GM10266 (cell line): ENCODE data around the gene GPX3.

Experiments used
- DNase-seq: peaks from one replicate; pipeline ENCODE4 v3.0.0; 2012; ENCODE audit errors: extremely low spot score
- CTCF ChIP-seq: IDR thresholded peaks from 2 replicates; pipeline ENCODE4 v1.5.1; 2012; ENCODE audit warnings: mild to moderate bottlenecking, low read depth; ENCODE audit not compliant: control insufficient read depth, insufficient read depth; ENCODE audit errors: missing control alignments

GPX3 gene

GRCh38 chr5:151038801-151039238, 18.4 kb downstream of the GPX3 start:
- TF ChIP-seq CTCF = no peak

GRCh38 chr5:151039665-151040064, 19.3 kb downstream of the GPX3 start:
- TF ChIP-seq CTCF = no peak
- DNase-seq = no peak

More at GRCh38 chr5:151038801-151039238, 18.4 kb downstream of the GPX3 start:
- no peak for DNase-seq

GRCh38 chr5:151040211-151040747, 19.9 kb downstream of the GPX3 start:
- TF ChIP-seq CTCF = no peak
- DNase-seq = no peak

GRCh38 chr5:151041577-151042268, 21.3 kb downstream of the GPX3 start:
- TF ChIP-seq CTCF = no peak
- no peak for DNase-seq

GRCh38 chr5:151042453-151043093, 22.2 kb downstream of the GPX3 start:
- no peak for DNase-seq
- TF ChIP-seq CTCF = no peak

GRCh38 chr5:151047814-151048425, 27.5 kb downstream of the GPX3 start:
- peak; percentile 67 for TF ChIP-seq CTCF
- no peak for DNase-seq
